H1 (cell line): ENCODE measurements around the gene TENT4A. TPM values are rescaled to one million over a fixed set of nuclear protein-coding genes. Genes with fewer than 3 reads are reported as not detected.

ENCODE experiments used
- CTCF ChIA-PET: fragments of 300-600 bp; sonication (Branson Sonifier 250); formaldehyde crosslinking; loops from one replicate; lab custom pipeline; 2021; ENCODE audit not compliant: partially characterized antibody; lab: Charles Lee
- POLR2A ChIA-PET: fragments of 300-600 bp; sonication (Branson Sonifier 250); formaldehyde crosslinking; loops from one replicate; lab custom pipeline; 2021; ENCODE audit warnings: inconsistent platforms; ENCODE audit not compliant: partially characterized antibody; lab: Charles Lee
- DNase-seq, 2 experiments: peaks; one replicate each; pipeline versions ENCODE4 v3.0.0 to v3.0.0-alpha.2; 2010 to 2022; ENCODE audit warnings: low spot score in 2 of 2, low read depth in 1 of 2, mixed read lengths in 1 of 2
- FAIRE-seq: peaks from 2 replicates; lab custom pipeline; 2011; peaks lifted over from hg19 to GRCh38; lab: Jason Lieb, UNC
- H2AFZ ChIP-seq: 2 replicates; pipeline ENCODE4 v1.8.1; 2012; ENCODE audit warnings: low read length, inconsistent platforms
- H2AK5ac ChIP-seq: 2 replicates; pipeline ENCODE4 v1.6.1; 2013; ENCODE audit warnings: low read depth, low read length
- H2BK120ac ChIP-seq: replicated peaks from 2 replicates; pipeline ENCODE3; 2013; ENCODE audit warnings: low read depth, low read length, inconsistent platforms
- H2BK12ac ChIP-seq: 2 replicates; pipeline ENCODE4 v1.6.1; 2013; ENCODE audit warnings: low read depth, low read length
- H2BK15ac ChIP-seq: 2 replicates; pipeline ENCODE4 v1.6.1; 2013; ENCODE audit warnings: low read length
- H2BK20ac ChIP-seq: 2 replicates; pipeline ENCODE4 v1.6.1; 2013; ENCODE audit warnings: low read length
- H2BK5ac ChIP-seq: 2 replicates; pipeline ENCODE4 v1.6.1; 2013; ENCODE audit warnings: low read depth, low read length
- H3K14ac ChIP-seq: 2 replicates; pipeline ENCODE4 v1.6.1; 2013; ENCODE audit warnings: inconsistent platforms; ENCODE audit not compliant: insufficient read length
- H3K18ac ChIP-seq: 2 replicates; pipeline ENCODE4 v1.6.1; 2013; ENCODE audit warnings: low read length; ENCODE audit errors: extremely low read depth
- H3K23ac ChIP-seq: 2 replicates; pipeline ENCODE4 v1.6.1; 2013; ENCODE audit warnings: inconsistent platforms; ENCODE audit not compliant: insufficient read length
- H3K23me2 ChIP-seq: 2 replicates; pipeline ENCODE4 v1.6.1; 2013; ENCODE audit warnings: low read depth, low read length
- H3K27ac ChIP-seq: 2 replicates; pipeline ENCODE4 v1.6.1; 2011; ENCODE audit warnings: low read depth, low read length, inconsistent platforms
- H3K27me3 ChIP-seq, 4 experiments: replicated peaks in 1 of 4; 1 replicate in 1 of 4; 2 replicates in 3 of 4; pipeline versions ENCODE4 v1.6.1 to v1.8.1; 2011 to 2013; ENCODE audit warnings: low read length in 3 of 4, mild to moderate bottlenecking in 3 of 4, inconsistent platforms in 2 of 4, mixed read lengths in 2 of 4, moderate library complexity in 1 of 4; ENCODE audit not compliant: control insufficient read depth in 3 of 4, insufficient read depth in 3 of 4; ENCODE audit errors: extremely low read depth in 1 of 4
- H3K36me3 ChIP-seq, 4 experiments: 2 replicates each; pipeline versions ENCODE4 v1.6.1 to v1.8.1; 2011 to 2013; ENCODE audit warnings: mild to moderate bottlenecking in 4 of 4, low read length in 3 of 4, moderate library complexity in 2 of 4, control low read depth in 1 of 4, inconsistent platforms in 1 of 4; ENCODE audit not compliant: insufficient read depth in 4 of 4, control insufficient read depth in 2 of 4
- H3K4ac ChIP-seq: replicated peaks from 2 replicates; pipeline ENCODE3; 2013; ENCODE audit warnings: low read length, low read depth, mixed read lengths, inconsistent platforms; ENCODE audit not compliant: insufficient read length
- H3K4me1 ChIP-seq, 4 experiments: replicated peaks in 1 of 4; 1 replicate in 1 of 4; 2 replicates in 3 of 4; pipeline versions ENCODE4 v1.6.1 to v1.8.1; 2011 to 2013; ENCODE audit warnings: low read length in 3 of 4, inconsistent platforms in 2 of 4, mixed read lengths in 1 of 4; ENCODE audit not compliant: insufficient read depth in 4 of 4, control insufficient read depth in 3 of 4
- H3K4me2 ChIP-seq, 2 experiments: 2 replicates each; pipeline versions ENCODE4 v1.6.1 to v1.8.1; 2011 to 2013; ENCODE audit warnings: low read depth in 2 of 2, low read length in 2 of 2, control low read depth in 1 of 2, inconsistent platforms in 1 of 2, mild to moderate bottlenecking in 1 of 2; ENCODE audit not compliant: insufficient read depth in 1 of 2
- H3K4me3 ChIP-seq, 4 experiments: fragments of 200-600, 300-600 bp in 1 of 4; sonication (generic), shearing (Covaris generic), sonication (Bioruptor Twin) in 1 of 4; 2 replicates each; pipeline versions ENCODE4 v1.5.1 to v1.8.1; 2011 to 2016; ENCODE audit warnings: low read length in 4 of 4, low read depth in 3 of 4, control low read depth in 2 of 4, inconsistent platforms in 2 of 4, mild to moderate bottlenecking in 2 of 4, mixed read lengths in 1 of 4, moderate library complexity in 1 of 4; ENCODE audit not compliant: insufficient read depth in 2 of 4; ENCODE audit errors: extremely low read depth in 1 of 4
- H3K56ac ChIP-seq: replicated peaks from 2 replicates; pipeline ENCODE3; 2013; ENCODE audit warnings: low read depth, mild to moderate bottlenecking, mixed read lengths, low read length, inconsistent platforms; ENCODE audit not compliant: insufficient read length
- H3K79me1 ChIP-seq: 2 replicates; pipeline ENCODE4 v1.6.1; 2013; ENCODE audit warnings: low read depth, low read length, control low read depth
- H3K79me2 ChIP-seq, 2 experiments: 2 replicates each; pipeline versions ENCODE4 v1.6.1 to v1.8.1; 2012 to 2013; ENCODE audit warnings: low read length in 2 of 2, mild to moderate bottlenecking in 2 of 2, inconsistent platforms in 1 of 2; ENCODE audit not compliant: insufficient read depth in 2 of 2, control insufficient read depth in 1 of 2
- H3K9ac ChIP-seq, 4 experiments: replicated peaks in 1 of 4; 1 replicate in 1 of 4; 2 replicates in 3 of 4; pipeline versions ENCODE4 v1.6.1 to v1.8.1; 2011 to 2013; ENCODE audit warnings: low read depth in 3 of 4, low read length in 3 of 4, control low read depth in 2 of 4, mild to moderate bottlenecking in 2 of 4, moderate library complexity in 2 of 4, inconsistent platforms in 1 of 4; ENCODE audit errors: extremely low read depth in 1 of 4
- H3K9me3 ChIP-seq, 2 experiments: 2 replicates each; pipeline versions ENCODE4 v1.6.1 to v1.8.1; 2012 to 2013; ENCODE audit warnings: mild to moderate bottlenecking in 2 of 2, moderate library complexity in 2 of 2, control low read depth in 1 of 2, inconsistent platforms in 1 of 2, low read depth in 1 of 2, low read length in 1 of 2, mixed read lengths in 1 of 2; ENCODE audit not compliant: insufficient read depth in 2 of 2
- H4K20me1 ChIP-seq, 2 experiments: replicated peaks in 1 of 2; 2 replicates each; pipeline versions ENCODE3 to v1.8.1; 2011 to 2013; ENCODE audit warnings: inconsistent platforms in 2 of 2, low read length in 2 of 2, mild to moderate bottlenecking in 1 of 2; ENCODE audit not compliant: insufficient read depth in 2 of 2, control insufficient read depth in 1 of 2
- H4K5ac ChIP-seq: 2 replicates; pipeline ENCODE4 v1.6.1; 2013; ENCODE audit warnings: low read length, low read depth, mixed read lengths, inconsistent platforms; ENCODE audit not compliant: insufficient read length
- H4K8ac ChIP-seq: 2 replicates; pipeline ENCODE4 v1.8.0; 2013; ENCODE audit warnings: mild to moderate bottlenecking, moderate library complexity, low read length, inconsistent platforms; ENCODE audit not compliant: insufficient read depth; ENCODE audit errors: extremely low read depth
- H4K91ac ChIP-seq: replicated peaks from 2 replicates; pipeline ENCODE3; 2013; ENCODE audit warnings: low read length, mixed read lengths, inconsistent platforms; ENCODE audit not compliant: insufficient read length
- ATF2 ChIP-seq: IDR thresholded peaks from 2 replicates; pipeline ENCODE4 v1.6.1; 2012; ENCODE audit warnings: low read length, inconsistent platforms
- BRCA1 ChIP-seq: IDR thresholded peaks from 2 replicates; pipeline ENCODE4 v1.6.1; 2012; ENCODE audit warnings: low read depth, low read length, improper control_type of control experiment
- E2F6 ChIP-seq: IDR thresholded peaks from 2 replicates; pipeline ENCODE4 v1.6.1; 2012; ENCODE audit warnings: inconsistent platforms
- EZH2 ChIP-seq: fragments of 200-600 bp; sonication (generic); IDR thresholded peaks from 2 replicates; pipeline ENCODE4 v1.7.1; 2012; ENCODE audit warnings: low read depth, mild to moderate bottlenecking, moderate library complexity, low read length, inconsistent platforms; ENCODE audit not compliant: severe bottlenecking
- KDM1A ChIP-seq: fragments of 200-600, 300-600 bp; sonication (generic); IDR thresholded peaks from 2 replicates; pipeline ENCODE4 v1.7.1; 2016; ENCODE audit warnings: mild to moderate bottlenecking, low read length, borderline replicate concordance
- SAP30 ChIP-seq: fragments of 300-600 bp; sonication (generic); IDR thresholded peaks from 2 replicates; pipeline ENCODE4 v1.7.1; 2012; ENCODE audit warnings: low read length, moderate library complexity, mild to moderate bottlenecking, inconsistent platforms; ENCODE audit not compliant: insufficient read depth, insufficient replicate concordance
- SUZ12 ChIP-seq: fragments of 200-600 bp; sonication (generic); IDR thresholded peaks from 2 replicates; pipeline ENCODE4 v1.6.1; 2012; ENCODE audit warnings: mild to moderate bottlenecking, inconsistent platforms, low read length, moderate library complexity, mixed read lengths
- TAF1 ChIP-seq: IDR thresholded peaks from 2 replicates; pipeline ENCODE4 v1.6.1; 2011; ENCODE audit warnings: mild to moderate bottlenecking, low read depth, low read length
- TAF7 ChIP-seq: optimal IDR thresholded peaks from 2 replicates; pipeline ENCODE3; 2011; ENCODE audit warnings: low read depth, mild to moderate bottlenecking, inconsistent platforms, low read length, moderate library complexity, borderline replicate concordance
- WGBS, 2 experiments: shearing (Covaris generic) in 1 of 2; methylation state at CpG; one replicate each; pipeline versions ENCODE4 v1.1.6 to v1.1.7; 2013 to 2015; ENCODE audit warnings: low lambda C conversion rate in 2 of 2, mixed read lengths in 2 of 2, inconsistent platforms in 1 of 2, low coverage in 1 of 2, missing lambda C conversion rate in 1 of 2; ENCODE audit not compliant: insufficient replicate concordance in 2 of 2, insufficient coverage in 1 of 2, insufficient read length in 1 of 2; ENCODE audit errors: extremely low coverage in 1 of 2, missing lambda C conversion rate in 1 of 2; 5-methylcytosine and 5-hydroxymethylcytosine counted together
- polyA plus RNA-seq, 7 experiments: library from polyadenylated mRNA; depleted of rRNA in 3 of 7; stranded (reverse) in 5 of 7; unstranded in 2 of 7; fragments of >200 nt in 5 of 7; fragments of 200-250 nt in 2 of 7; gene quantifications; 1 replicate in 5 of 7; 2 replicates in 1 of 7; 4 replicates in 1 of 7; pipeline versions ENCODE4 v1.2.1 to v1.2.3, GENCODE V29; 2011 to 2013; ENCODE audit warnings: missing spikeins in 2 of 7, mixed read lengths in 2 of 7
- total RNA-seq: library from RNA; stranded (reverse); fragmentation: NEBNext Ultra II Directional; extraction: Animal tissue kit (Norgen Biotek cat#: 25700); gene quantifications from 2 replicates; pipeline ENCODE4 v1.2.1, GENCODE V29; 2021

The TENT4A gene
- total and polyA plus RNA-seq, 2 of the 8 experiments (the other 6 are each of a cell fraction or from before 2014, with no cell fraction given), result 8.9 to 25.1 TPM

- no peaks in the 10 kb centered on the region for H3K79me2 ChIP-seq
- no peak overlapping the region for H3K23ac ChIP-seq
- H3K4me2 ChIP-seq, result no peak overlapping the region
- H2BK20ac ChIP-seq, result no peak overlapping the region
- ChIA-PET POLR2A (interaction anchor here (1.0 kb wide), 1 partner anchor 26 kb away, joined by 3 read pairs; no protein-coding TSS in a partner anchor), CTCF (interaction anchor here (0.7 to 5.6 kb wide), 9 partner anchors 10 to 228 kb away, joined by 3 to 58 read pairs (median 3); no protein-coding TSS in a partner anchor)
- WGBS, 2 experiments, result 83% methylated on average over 4 of the region's 4 CpGs; no CpG with 5 or more reads in 1 of the 2 experiments
- no peaks in the 10 kb centered on the region for H3K27me3 ChIP-seq
- H4K8ac ChIP-seq, result no peak overlapping the region
- H2AK5ac ChIP-seq, result no peak overlapping the region
- H3K4ac ChIP-seq, result no peak overlapping the region
- peaks cover 0 to 5% of the 10 kb centered on the region in 2 experiments for H4K20me1 ChIP-seq
- H4K5ac ChIP-seq, result no peak overlapping the region
- no peaks in the 10 kb centered on the region for H3K4me1 ChIP-seq
- H3K23me2 ChIP-seq, result peaks cover 5% of the 10 kb centered on the region; the same call in 1 of the 2 replicates
- H3K4me3 ChIP-seq, result no peak overlapping the region
- H2BK120ac ChIP-seq, result no peak overlapping the region
- no peaks in the 10 kb centered on the region for H3K79me1 ChIP-seq
- TF ChIP-seq BRCA1 (no peak), E2F6 (no peak), ATF2 (no peak), SUZ12 (no peak), KDM1A (no peak), EZH2 (no peak), SAP30 (no peak), TAF1 (no peak), TAF7 (no peak)
- no peak overlapping the region for H3K56ac ChIP-seq
- no peaks in the 10 kb centered on the region for H3K36me3 ChIP-seq
- no peak overlapping the region for H3K18ac ChIP-seq
- H3K14ac ChIP-seq, result no peak overlapping the region
- FAIRE-seq (no peak), DNase-seq (peak in 1 of 2 experiments; percentile 14)
- H2BK5ac ChIP-seq, result no peak overlapping the region
- no peak overlapping the region for H3K27ac ChIP-seq
- H2BK12ac ChIP-seq, result no peak overlapping the region
- H4K91ac ChIP-seq, result no peak overlapping the region
- no peaks in the 10 kb centered on the region for H3K9me3 ChIP-seq
- H2BK15ac ChIP-seq, result no peak overlapping the region
- no peak overlapping the region for H3K9ac ChIP-seq
- no peak overlapping the region for H2AFZ ChIP-seq
These were observed 74.7 kb downstream of the TENT4A start for GRCh38 chr5:6787941-6788340.
